Ovary (tissue), 9 donors: ENCODE measurements around the gene BPHL. TPM values are rescaled to one million over a fixed set of nuclear protein-coding genes. Genes with fewer than 3 reads are reported as not detected.

Experiments used
- DNase-seq, 5 donors: peaks; one replicate each; pipeline ENCODE4 v3.0.0-alpha.2; 2019 to 2020
- H3K27ac ChIP-seq, 2 donors: fragments of 200-600 bp; one replicate each; pipeline versions ENCODE4 v1.5.1 to v1.8.0; 2019 to 2022
- H3K27me3 ChIP-seq: fragments of 200-600 bp; one replicate; pipeline ENCODE4 v1.8.0; 2022
- H3K36me3 ChIP-seq: fragments of 200-600 bp; sonication (generic); one replicate; pipeline ENCODE4 v1.5.1; 2019
- H3K4me1 ChIP-seq: one replicate; pipeline ENCODE4 v1.8.1; 2013; ENCODE audit warnings: mild to moderate bottlenecking, moderate library complexity; ENCODE audit not compliant: insufficient read depth
- H3K4me3 ChIP-seq: fragments of 200-600 bp; sonication (generic); one replicate; pipeline ENCODE4 v1.5.1; 2017
- H3K9me3 ChIP-seq, 2 donors: fragments of 200-600 bp in 1 of 2; sonication (generic) in 1 of 2; one replicate each; pipeline versions ENCODE4 v1.5.1 to v1.8.1; 2013 to 2019; ENCODE audit warnings: mild to moderate bottlenecking in 1 of 2, moderate library complexity in 1 of 2
- EP300 ChIP-seq: sonication (generic); formaldehyde crosslinking; IDR thresholded peaks from one replicate; pipeline ENCODE4 v1.6.1; 2017; ENCODE audit warnings: antibody characterized with exemption
- POLR2A ChIP-seq: fragments of 450-650 bp; IDR thresholded peaks from one replicate; pipeline ENCODE4 v1.6.1; 2017; ENCODE audit warnings: antibody characterized with exemption, mild to moderate bottlenecking, moderate library complexity
- WGBS, 3 donors: extraction: QIAGEN DNeasy Blood & Tissue Kit in 1 of 3; methylation state at CpG; one replicate each; pipeline versions ENCODE4 v1.1.5 to v1.1.7; 2013 to 2017; 5-methylcytosine and 5-hydroxymethylcytosine counted together
- intact Hi-C, 4 donors: fragments of 100-400 bp; cut with DNase I; formaldehyde crosslinking; loops; one replicate each; pipeline versions ENCODE4 v1.11.0 to v1.15.1; 2022 to 2023
- polyA plus RNA-seq, 2 donors: library from polyadenylated mRNA; stranded (reverse); fragments of 200-250 nt in 1 of 2; fragments of 350-450 nt in 1 of 2; fragmentation: Illumina TruSeq in 1 of 2; extraction: RNeasy Lipid Tissue Mini Kit (QIAGEN cat#74804) in 1 of 2; gene quantifications; one replicate each; pipeline ENCODE4 v1.2.3, GENCODE V29; 2013 to 2014
- total RNA-seq, 7 donors: library from RNA; depleted of rRNA in 2 of 7; stranded (reverse); fragments of >200 nt in 2 of 7; fragmentation: NEBNext Ultra II Directional in 3 of 7; extraction: Animal tissue kit (Norgen Biotek cat#: 25700) in 3 of 7; gene quantifications; one replicate each; pipeline versions ENCODE4 v1.1.0 to v1.2.4, GENCODE V29; 2016 to 2023
- TF ChIP-seq, protein P1 (sequence below), 3 donors: fragments of 450-650 bp in 2 of 3; fragments of 200-600 bp in 1 of 3; IDR thresholded peaks; one replicate each; pipeline versions ENCODE4 v1.5.1 to v1.8.0; 2016 to 2022; ENCODE audit warnings: antibody characterized with exemption in 3 of 3, mild to moderate bottlenecking in 1 of 3
- donor health status: DM: no; HTN: no; CAD: no; lungs with moderate emphysema.
- donor health status: DM: no; HTN: no; CAD: no.
- donor health status: Bipolar disorder and iron deficiency.
- donor health status: DM: yes; HTN: yes; CAD: no.
- donor health status: DM: no; HTN: no; CAD: no.
- donor health status: DM: yes; HTN: yes; CAD: no.

BPHL gene
- total and polyA plus RNA-seq, 9 donors: 6.1 to 23.7 (median 13.9) TPM

DNA sequence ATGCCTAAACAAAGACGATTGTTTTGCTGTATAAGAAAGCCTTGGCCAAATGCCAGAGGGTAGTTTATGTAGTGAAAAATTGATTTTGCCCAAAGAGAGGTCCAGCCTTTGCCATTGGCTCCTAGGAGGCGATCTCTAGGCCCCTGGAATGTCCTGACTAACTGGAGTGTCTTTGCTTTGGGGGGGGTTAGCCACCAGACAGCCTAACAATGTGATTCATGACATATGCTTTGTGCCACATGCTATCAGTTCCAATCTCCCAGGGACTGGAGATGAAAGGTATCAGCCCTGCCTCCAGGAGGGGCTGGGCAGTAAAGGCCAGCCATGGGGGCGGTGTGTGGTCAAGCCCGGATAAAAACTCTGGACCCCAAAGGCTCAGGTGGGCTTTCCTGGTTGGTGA lies 71.5 kb downstream of the BPHL start:
- Histone ChIP-seq H3K27me3 (no peaks in the 10 kb centered on the region), H3K4me1 (no peaks in the 10 kb centered on the region), H3K27ac (no peak overlapping the region), H3K9me3 (no peaks in the 10 kb centered on the region), H3K36me3 (no peaks in the 10 kb centered on the region), H3K4me3 (no peak overlapping the region)
- DNase-seq: no peak
- 69 to 87% (median 77%) methylated on average over 4 of the region's 4 CpGs for WGBS, 3 donors
- intact Hi-C loops: no loop called here
- TF ChIP-seq EP300 (no peak), POLR2A (no peak)
- TF ChIP-seq, protein P1, sequence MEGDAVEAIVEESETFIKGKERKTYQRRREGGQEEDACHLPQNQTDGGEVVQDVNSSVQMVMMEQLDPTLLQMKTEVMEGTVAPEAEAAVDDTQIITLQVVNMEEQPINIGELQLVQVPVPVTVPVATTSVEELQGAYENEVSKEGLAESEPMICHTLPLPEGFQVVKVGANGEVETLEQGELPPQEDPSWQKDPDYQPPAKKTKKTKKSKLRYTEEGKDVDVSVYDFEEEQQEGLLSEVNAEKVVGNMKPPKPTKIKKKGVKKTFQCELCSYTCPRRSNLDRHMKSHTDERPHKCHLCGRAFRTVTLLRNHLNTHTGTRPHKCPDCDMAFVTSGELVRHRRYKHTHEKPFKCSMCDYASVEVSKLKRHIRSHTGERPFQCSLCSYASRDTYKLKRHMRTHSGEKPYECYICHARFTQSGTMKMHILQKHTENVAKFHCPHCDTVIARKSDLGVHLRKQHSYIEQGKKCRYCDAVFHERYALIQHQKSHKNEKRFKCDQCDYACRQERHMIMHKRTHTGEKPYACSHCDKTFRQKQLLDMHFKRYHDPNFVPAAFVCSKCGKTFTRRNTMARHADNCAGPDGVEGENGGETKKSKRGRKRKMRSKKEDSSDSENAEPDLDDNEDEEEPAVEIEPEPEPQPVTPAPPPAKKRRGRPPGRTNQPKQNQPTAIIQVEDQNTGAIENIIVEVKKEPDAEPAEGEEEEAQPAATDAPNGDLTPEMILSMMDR (IDR thresholded peaks at IDR 0.05): no peak

DNA sequence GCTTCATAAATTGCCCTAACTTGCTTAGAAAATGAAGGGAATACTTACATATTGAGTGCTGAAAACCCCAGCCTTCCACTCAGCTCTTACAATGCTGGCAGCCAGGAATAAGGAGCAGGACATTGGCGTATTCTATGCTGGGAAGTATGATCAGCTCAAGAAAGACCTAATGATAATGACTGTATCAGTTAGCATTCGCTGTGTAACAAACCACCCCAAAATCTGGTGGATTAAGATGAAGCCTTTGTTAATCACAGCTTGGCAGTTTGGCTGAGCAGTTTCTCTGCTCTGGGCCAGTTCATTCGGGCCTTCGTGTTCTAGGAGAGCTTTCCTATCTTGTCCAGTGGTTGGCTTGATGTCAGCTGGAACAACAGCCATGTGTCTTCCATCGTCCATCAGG lies 72.3 kb downstream of the BPHL start:
- intact Hi-C loops: no loop called here
- no peaks in the 10 kb centered on the region for H3K36me3 ChIP-seq
- no peak for DNase-seq

DNA sequence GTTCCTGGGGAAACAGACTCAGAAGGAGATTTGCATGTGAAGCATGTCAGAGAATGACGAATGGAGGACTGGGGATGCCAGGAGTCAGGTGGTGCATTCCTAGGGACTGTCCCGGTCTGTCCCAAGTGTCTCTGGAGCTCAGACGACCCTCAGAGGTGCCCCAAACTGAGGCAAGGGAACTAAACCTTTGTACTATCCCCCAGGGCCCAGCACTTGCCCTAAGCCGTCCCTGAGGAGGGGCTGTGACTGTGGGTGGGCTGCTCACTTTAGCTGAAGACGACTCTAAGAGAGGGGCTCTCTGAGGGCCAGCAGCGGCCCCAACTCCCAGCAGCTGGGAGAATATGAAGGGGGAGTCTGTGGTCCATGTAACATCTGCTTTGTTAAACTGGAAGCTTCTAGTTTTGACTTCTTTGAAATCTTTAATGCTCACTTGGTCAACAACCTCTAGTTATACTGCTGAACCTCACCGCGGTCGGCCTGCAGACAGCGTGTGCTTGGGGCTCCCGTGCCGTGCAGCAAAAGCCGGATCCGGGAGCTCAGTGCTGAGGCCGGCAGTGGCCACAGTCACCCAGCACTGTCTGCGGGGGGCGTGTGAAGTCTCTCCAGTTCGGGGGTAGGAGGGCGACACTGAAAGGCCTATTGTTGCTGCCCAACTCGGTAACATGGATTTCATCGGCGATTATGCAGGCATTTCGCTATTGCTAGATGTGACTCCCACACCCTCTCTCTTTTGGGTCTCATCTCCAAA lies 74.8 kb downstream of the BPHL start:
- H3K27ac ChIP-seq: no peak overlapping the region
- intact Hi-C loops: no loop called here
- no peaks in the 10 kb centered on the region for H3K9me3 ChIP-seq

More for the DNA sequence above, 72.3 kb downstream of the BPHL start:
- H3K27ac ChIP-seq: no peak overlapping the region
- H3K27me3 ChIP-seq: no peaks in the 10 kb centered on the region
- 79 to 86% (median 85%) methylated on average over 5 of the region's 5 CpGs for WGBS, 3 donors
- TF ChIP-seq EP300 (no peak), POLR2A (no peak)
- TF ChIP-seq, protein P1 (IDR thresholded peaks at IDR 0.05): no peak
- H3K4me1 ChIP-seq: no peaks in the 10 kb centered on the region
- H3K9me3 ChIP-seq: no peaks in the 10 kb centered on the region
- H3K4me3 ChIP-seq: no peak overlapping the region

DNA sequence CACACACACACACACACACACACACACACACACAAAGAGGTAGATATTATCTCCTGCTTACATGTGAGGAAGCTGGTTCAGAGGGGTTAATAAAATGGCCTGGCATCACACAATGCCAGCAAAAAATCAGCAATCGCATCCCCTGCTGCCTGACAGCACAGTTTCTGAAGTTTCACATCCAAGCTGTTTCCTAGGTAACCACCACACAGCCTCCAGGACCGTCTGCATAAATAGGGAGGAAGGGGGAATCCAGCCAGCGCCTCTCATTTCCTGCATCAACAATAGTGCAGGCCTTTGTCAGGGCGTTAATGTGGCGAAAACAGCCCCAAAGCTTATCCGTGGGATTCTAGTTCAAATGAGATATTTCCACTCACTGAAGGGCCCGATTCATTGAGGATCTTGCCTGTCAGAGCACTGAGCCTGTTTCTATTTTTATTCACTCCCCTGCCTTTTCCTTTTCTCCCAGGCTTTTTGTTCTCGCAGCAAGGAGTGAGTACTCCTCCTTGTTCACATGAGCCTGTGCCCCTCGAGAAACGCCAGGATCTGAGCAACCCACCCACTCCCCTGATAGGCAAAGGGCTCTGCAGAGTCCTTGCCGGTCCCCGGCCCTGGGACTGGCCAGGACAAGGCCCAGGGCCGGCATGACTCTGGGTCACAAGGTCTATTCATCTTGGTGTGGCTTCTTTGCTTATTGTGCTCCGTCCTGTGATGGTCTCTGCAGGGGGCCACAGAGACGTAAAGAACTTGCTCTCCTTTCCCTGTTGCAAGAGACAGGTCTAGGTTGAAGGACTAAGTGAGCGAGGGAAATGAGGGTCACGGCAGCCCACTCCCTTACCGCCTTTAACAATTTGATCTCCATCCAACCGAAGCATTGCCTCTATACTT lies 76.3 kb downstream of the BPHL start:
- intact Hi-C loops: no loop called here
- Histone ChIP-seq H3K4me3 (no peak overlapping the region), H3K36me3 (no peaks in the 10 kb centered on the region), H3K9me3 (no peaks in the 10 kb centered on the region), H3K27me3 (no peaks in the 10 kb centered on the region), H3K4me1 (no peaks in the 10 kb centered on the region), H3K27ac (no peak overlapping the region)
- no peak for DNase-seq
- 43 to 52% (median 51%) methylated on average over 19 of the region's 19 CpGs for WGBS, 3 donors
- TF ChIP-seq EP300: no peak
- TF ChIP-seq, protein P1 (IDR thresholded peaks at IDR 0.05): no peak
- TF ChIP-seq POLR2A: no peak

More for the DNA sequence above, 74.8 kb downstream of the BPHL start:
- H3K4me1 ChIP-seq: no peaks in the 10 kb centered on the region
- no peaks in the 10 kb centered on the region for H3K27me3 ChIP-seq
- no peaks in the 10 kb centered on the region for H3K36me3 ChIP-seq
- no peak overlapping the region for H3K4me3 ChIP-seq
- TF ChIP-seq POLR2A: no peak
- TF ChIP-seq, protein P1 (IDR thresholded peaks at IDR 0.05): no peak
- TF ChIP-seq EP300: no peak
- 72 to 82% (median 74%) methylated on average over 22 to 23 of the region's 23 CpGs for WGBS, 3 donors
- DNase-seq: no peak
